SK-N-SH treated with all-trans-retinoic acid at 6 μM for 48 hours (cell line): Measurements from ENCODE around the gene CCDC24.

ENCODE experiments used
- ATAC-seq: fragments of 200-7000 bp; cut with Tn5 transposase; 3 replicates; pipeline ENCODE4 v1.9.1; 2020; ENCODE audit warnings: mild to moderate bottlenecking, moderate library complexity
- ARNTL ChIP-seq: fragments of 450-650 bp; formaldehyde crosslinking; IDR thresholded peaks from 2 replicates; pipeline ENCODE4 v1.5.0; 2020; ENCODE audit warnings: low read depth, mild to moderate bottlenecking, moderate library complexity, borderline replicate concordance
- BACH2 ChIP-seq: fragments of 250-450 bp; sonication (Bioruptor Pico); IDR thresholded peaks from 2 replicates; pipeline ENCODE4 v1.9.0; 2021; ENCODE audit warnings: mild to moderate bottlenecking, borderline replicate concordance
- CREB5 ChIP-seq: fragments of 250-450 bp; sonication (Bioruptor Pico); IDR thresholded peaks from 2 replicates; pipeline ENCODE4 v1.5.1; 2020; ENCODE audit warnings: low read depth, mild to moderate bottlenecking, moderate library complexity
- CSDC2 ChIP-seq: fragments of 250-450 bp; sonication (Bioruptor Pico); IDR thresholded peaks from 2 replicates; pipeline ENCODE4 v1.5.0; 2020; ENCODE audit warnings: mild to moderate bottlenecking, moderate library complexity
- CSRNP3 ChIP-seq: fragments of 250-450 bp; sonication (Bioruptor Pico); IDR thresholded peaks from 2 replicates; pipeline ENCODE4 v1.5.1; 2021; ENCODE audit warnings: mild to moderate bottlenecking, moderate library complexity
- ESRRG ChIP-seq: fragments of 250-450 bp; sonication (Bioruptor Pico); IDR thresholded peaks from 2 replicates; pipeline ENCODE4 v1.6.1; 2021; ENCODE audit warnings: mild to moderate bottlenecking
- GLIS3 ChIP-seq: fragments of 250-450 bp; sonication (Bioruptor Pico); IDR thresholded peaks from 2 replicates; pipeline ENCODE4 v1.5.0; 2020; ENCODE audit warnings: mild to moderate bottlenecking, moderate library complexity
- OSR1 ChIP-seq: fragments of 250-450 bp; sonication (Bioruptor Pico); IDR thresholded peaks from 2 replicates; pipeline ENCODE4 v1.8.0; 2022; ENCODE audit warnings: moderate library complexity, mild to moderate bottlenecking, inconsistent platforms
- PATZ1 ChIP-seq: fragments of 250-450 bp; sonication (Bioruptor Pico); IDR thresholded peaks from 2 replicates; pipeline ENCODE4 v1.8.0; 2020; ENCODE audit warnings: mild to moderate bottlenecking, moderate library complexity, borderline replicate concordance
- POU6F1 ChIP-seq: fragments of 250-450 bp; sonication (Bioruptor Pico); IDR thresholded peaks from 2 replicates; pipeline ENCODE4 v1.8.0; 2021; ENCODE audit warnings: low read depth, mild to moderate bottlenecking, moderate library complexity, borderline replicate concordance
- RARB ChIP-seq: fragments of 250-450 bp; sonication (Bioruptor Pico); IDR thresholded peaks from 2 replicates; pipeline ENCODE4 v1.8.0; 2021; ENCODE audit warnings: mild to moderate bottlenecking, moderate library complexity
- SNAI2 ChIP-seq: fragments of 250-450 bp; sonication (Bioruptor Pico); IDR thresholded peaks from 2 replicates; pipeline ENCODE4 v1.5.0; 2020; ENCODE audit warnings: mild to moderate bottlenecking, moderate library complexity
- TCF4 ChIP-seq: fragments of 250-450 bp; sonication (Bioruptor Pico); IDR thresholded peaks from 2 replicates; pipeline ENCODE4 v1.8.0; 2021; ENCODE audit warnings: mild to moderate bottlenecking, moderate library complexity, borderline replicate concordance
- TOX ChIP-seq: fragments of 250-450 bp; sonication (Bioruptor Pico); IDR thresholded peaks from 2 replicates; pipeline ENCODE4 v1.8.0; 2021; ENCODE audit warnings: mild to moderate bottlenecking, moderate library complexity, borderline replicate concordance
- TSHZ2 ChIP-seq: fragments of 250-450 bp; sonication (Bioruptor Pico); IDR thresholded peaks from 2 replicates; pipeline ENCODE4 v1.5.0; 2020; ENCODE audit warnings: mild to moderate bottlenecking, moderate library complexity
- ZC3H10 ChIP-seq: fragments of 250-450 bp; sonication (Bioruptor Pico); IDR thresholded peaks from 2 replicates; pipeline ENCODE4 v1.5.1; 2021; ENCODE audit warnings: mild to moderate bottlenecking, moderate library complexity
- ZFP3 ChIP-seq: fragments of 250-450 bp; sonication (Bioruptor Pico); IDR thresholded peaks from 2 replicates; pipeline ENCODE4 v1.5.0; 2020; ENCODE audit warnings: mild to moderate bottlenecking, moderate library complexity
- ZFP30 ChIP-seq: fragments of 450-650 bp; formaldehyde crosslinking; IDR thresholded peaks from 2 replicates; pipeline ENCODE4 v1.5.0; 2022; ENCODE audit warnings: mild to moderate bottlenecking, moderate library complexity
- ZNF565 ChIP-seq: fragments of 450-650 bp; formaldehyde crosslinking; conservative IDR thresholded peaks from 2 replicates; pipeline ENCODE4 v1.5.0; 2020; ENCODE audit warnings: low read depth, mild to moderate bottlenecking, moderate library complexity
- ZNF70 ChIP-seq: fragments of 450-650 bp; formaldehyde crosslinking; IDR thresholded peaks from 2 replicates; pipeline ENCODE4 v1.5.0; 2020; ENCODE audit warnings: mild to moderate bottlenecking, moderate library complexity
- ZNF8 ChIP-seq: fragments of 450-650 bp; formaldehyde crosslinking; IDR thresholded peaks from 2 replicates; pipeline ENCODE4 v1.5.0; 2020; ENCODE audit warnings: mild to moderate bottlenecking, moderate library complexity

The CCDC24 gene

GRCh38 chr1:44044071-44044801 is 52.8 kb downstream of the CCDC24 start:
- no peak for ATAC-seq
- TF ChIP-seq ESRRG (CRISPR knock-in tag) (no peak), POU6F1 (CRISPR knock-in tag) (no peak), TSHZ2 (CRISPR knock-in tag) (no peak), GLIS3 (CRISPR knock-in tag) (no peak), ZNF70 (CRISPR knock-in tag) (no peak), TOX (CRISPR knock-in tag) (no peak), ZNF8 (CRISPR knock-in tag) (no peak), ZC3H10 (no peak), CSDC2 (CRISPR knock-in tag) (no peak), ZFP30 (CRISPR knock-in tag) (no peak), PATZ1 (CRISPR knock-in tag) (no peak), RARB (CRISPR knock-in tag) (no peak), OSR1 (CRISPR knock-in tag) (no peak), ZFP3 (CRISPR knock-in tag) (no peak), TCF4 (CRISPR knock-in tag) (no peak), CSRNP3 (CRISPR knock-in tag) (no peak), CREB5 (CRISPR knock-in tag) (no peak), ZNF565 (CRISPR knock-in tag) (no peak), ARNTL (no peak)

GRCh38 chr1:44045064-44045463 is 53.7 kb downstream of the CCDC24 start:
- TF ChIP-seq ZFP30 (CRISPR knock-in tag) (no peak), ZFP3 (CRISPR knock-in tag) (no peak), OSR1 (CRISPR knock-in tag) (no peak), CSDC2 (CRISPR knock-in tag) (no peak), TSHZ2 (CRISPR knock-in tag) (no peak), ARNTL (no peak), GLIS3 (CRISPR knock-in tag) (no peak), SNAI2 (no peak), ZNF565 (CRISPR knock-in tag) (no peak), CSRNP3 (CRISPR knock-in tag) (no peak), RARB (CRISPR knock-in tag) (no peak), ZNF8 (CRISPR knock-in tag) (no peak), ZNF70 (CRISPR knock-in tag) (no peak), TOX (CRISPR knock-in tag) (no peak), ZC3H10 (no peak), BACH2 (no peak), POU6F1 (CRISPR knock-in tag) (no peak), ESRRG (CRISPR knock-in tag) (no peak)
- TF ChIP-seq, all 23 proteins: peak for 0
- no peak for ATAC-seq
